ENCODE data around the gene TPO. TPM values are rescaled to one million over a fixed set of nuclear protein-coding genes. Genes with fewer than 3 reads are reported as not detected.
"Not testable (repeated sequence)": the region's sequence is repeated elsewhere in the genome, so short reads cannot be mapped to it uniquely, and the experiment has no call there.

The TPO gene
- total RNA-seq, 1 donor from 2014 or later = not detected

- Mint-ChIP-seq H3K4me1 (no peaks in the 10 kb centered on the region), H3K9me3 (peaks cover 5% of the 10 kb centered on the region), H3K4me3 (no peak overlapping the region), H3K27ac (no peak overlapping the region), H3K27me3 (ENCODE audit: low read depth) (peaks cover 21% of the 10 kb centered on the region), H3K36me3 (peaks cover 2% of the 10 kb centered on the region)
- no peak for TF ChIP-seq CTCF (IDR thresholded peaks at IDR 0.05; ENCODE audit: unreplicated experiment)
- DNase-seq (ENCODE audit: low spot score in 2 of 2, unreplicated experiment in 2 of 2) = no peak
Measured at GRCh38 chr2:1569879-1570450, 156.7 kb downstream of the TPO start.

GRCh38 chr2:1571477-1572417 is 158.5 kb downstream of the TPO start:
- Mint-ChIP-seq H3K36me3 (peaks cover 2% of the 10 kb centered on the region), H3K27ac (no peak overlapping the region), H3K27me3 (ENCODE audit: low read depth) (peaks cover 21% of the 10 kb centered on the region), H3K4me1 (no peaks in the 10 kb centered on the region), H3K9me3 (peaks cover 10% of the 10 kb centered on the region), H3K4me3 (no peak overlapping the region)
- DNase-seq (ENCODE audit: low spot score in 2 of 2, unreplicated experiment in 2 of 2) = peak in 1 of 2 experiments; percentile 7
- no peak for TF ChIP-seq CTCF (IDR thresholded peaks at IDR 0.05; ENCODE audit: unreplicated experiment)

GRCh38 chr2:1572638-1573037 is 159.4 kb downstream of the TPO start:
- no peak overlapping the region for H3K4me3 Mint-ChIP-seq
- H3K36me3 Mint-ChIP-seq = peaks cover 2% of the 10 kb centered on the region
- H3K4me1 Mint-ChIP-seq = no peaks in the 10 kb centered on the region
- H3K27me3 Mint-ChIP-seq (ENCODE audit: low read depth) = peaks cover 21% of the 10 kb centered on the region
- peaks cover 9% of the 10 kb centered on the region for H3K9me3 Mint-ChIP-seq
- TF ChIP-seq CTCF (IDR thresholded peaks at IDR 0.05; ENCODE audit: unreplicated experiment) = no peak
- no peak for DNase-seq (ENCODE audit: low spot score in 2 of 2, unreplicated experiment in 2 of 2)
- no peak overlapping the region for H3K27ac Mint-ChIP-seq

- Mint-ChIP-seq H3K9me3 (peaks cover 5% of the 10 kb centered on the region), H3K27ac (no peak overlapping the region), H3K4me3 (no peak overlapping the region), H3K27me3 (ENCODE audit: low read depth) (peaks cover 14% of the 10 kb centered on the region), H3K36me3 (no peaks in the 10 kb centered on the region), H3K4me1 (peaks cover 6% of the 10 kb centered on the region)
- no peak for DNase-seq (ENCODE audit: low spot score in 2 of 2, unreplicated experiment in 2 of 2)
- no peak for TF ChIP-seq CTCF (IDR thresholded peaks at IDR 0.05; ENCODE audit: unreplicated experiment)
Measured at GRCh38 chr2:1577846-1578245, 164.6 kb downstream of the TPO start.

- not testable (repeated sequence) for DNase-seq (ENCODE audit: low spot score in 2 of 2, unreplicated experiment in 2 of 2); H3K36me3 Mint-ChIP-seq; H3K27ac Mint-ChIP-seq; H3K4me3 Mint-ChIP-seq; H3K9me3 Mint-ChIP-seq; H3K27me3 Mint-ChIP-seq (ENCODE audit: low read depth)
- H3K4me1 Mint-ChIP-seq = peaks cover 21% of the 10 kb centered on the region
Measured at GRCh38 chr2:1581257-1581964, 168.1 kb downstream of the TPO start.
